Spinal cord (tissue), 10 donors: ENCODE data around the gene FNDC3B. TPM values are rescaled to one million over a fixed set of nuclear protein-coding genes. Genes with fewer than 3 reads are reported as not detected.

ENCODE experiments used
- DNase-seq, 6 donors: peaks; one replicate each; pipeline versions ENCODE4 v3.0.0 to v3.0.0-alpha.2; 2013 to 2015; ENCODE audit warnings: low spot score in 6 of 6, low read depth in 4 of 6
- H3K27ac ChIP-seq: one replicate; pipeline ENCODE4 v1.5.1; 2013; ENCODE audit warnings: low read depth, low read length, control low read depth
- H3K27me3 ChIP-seq: one replicate; pipeline ENCODE4 v1.6.1; 2013; ENCODE audit warnings: low read length; ENCODE audit not compliant: control insufficient read depth, insufficient read depth
- H3K36me3 ChIP-seq: one replicate; pipeline ENCODE4 v1.6.1; 2013; ENCODE audit warnings: low read length; ENCODE audit not compliant: control insufficient read depth, insufficient read depth
- H3K4me1 ChIP-seq: one replicate; pipeline ENCODE4 v1.6.1; 2013; ENCODE audit warnings: low read length; ENCODE audit not compliant: control insufficient read depth, insufficient read depth
- H3K4me3 ChIP-seq: one replicate; pipeline ENCODE4 v1.5.1; 2013; ENCODE audit warnings: low read depth, low read length, control low read depth
- H3K9me3 ChIP-seq: one replicate; pipeline ENCODE4 v1.6.1; 2013; ENCODE audit warnings: low read length; ENCODE audit not compliant: control insufficient read depth, insufficient read depth
- WGBS: methylation state at CpG from one replicate; pipeline ENCODE4 v1.1.5; 2013; ENCODE audit warnings: missing lambda C conversion rate; ENCODE audit not compliant: insufficient coverage; 5-methylcytosine and 5-hydroxymethylcytosine counted together
- polyA plus RNA-seq, 2 donors: library from polyadenylated mRNA; unstranded; fragments of 120-200 nt; gene quantifications; one replicate each; pipeline ENCODE4 v1.2.1, GENCODE V29; 2013; ENCODE audit not compliant: insufficient read length in 2 of 2
- total RNA-seq, 2 donors: library from RNA; depleted of rRNA in 1 of 2; stranded (reverse); fragments of 120-200 nt in 1 of 2; fragments of >200 nt in 1 of 2; gene quantifications; one replicate each; pipeline versions ENCODE4 v1.2.3 to v1.2.4, GENCODE V29; 2013 to 2014
- donor health status: healthy.

FNDC3B gene
- total and polyA plus RNA-seq, 4 donors = 14.9 to 66.8 (median 40.0) TPM

- H3K27me3 ChIP-seq = no peaks in the 10 kb centered on the region
Observed at GRCh38 chr3:172103724-172104123, 64.3 kb downstream of the FNDC3B start.

GRCh38 chr3:172104471-172105072, 65.2 kb downstream of the FNDC3B start:
- H3K36me3 ChIP-seq = no peaks in the 10 kb centered on the region
- H3K27me3 ChIP-seq = no peaks in the 10 kb centered on the region
- WGBS = no CpG with 5 or more reads among the region's 2 CpGs
- no peaks in the 10 kb centered on the region for H3K9me3 ChIP-seq
- DNase-seq = no peak
- no peak overlapping the region for H3K4me3 ChIP-seq
- H3K4me1 ChIP-seq = peaks cover 5% of the 10 kb centered on the region
- no peak overlapping the region for H3K27ac ChIP-seq

More at GRCh38 chr3:172103724-172104123, 64.3 kb downstream of the FNDC3B start:
- Histone ChIP-seq H3K9me3 (no peaks in the 10 kb centered on the region), H3K36me3 (no peaks in the 10 kb centered on the region), H3K27ac (no peak overlapping the region), H3K4me3 (no peak overlapping the region), H3K4me1 (peaks cover 2% of the 10 kb centered on the region)
- no peak for DNase-seq
- WGBS = no CpG with 5 or more reads among the region's 2 CpGs

DNA sequence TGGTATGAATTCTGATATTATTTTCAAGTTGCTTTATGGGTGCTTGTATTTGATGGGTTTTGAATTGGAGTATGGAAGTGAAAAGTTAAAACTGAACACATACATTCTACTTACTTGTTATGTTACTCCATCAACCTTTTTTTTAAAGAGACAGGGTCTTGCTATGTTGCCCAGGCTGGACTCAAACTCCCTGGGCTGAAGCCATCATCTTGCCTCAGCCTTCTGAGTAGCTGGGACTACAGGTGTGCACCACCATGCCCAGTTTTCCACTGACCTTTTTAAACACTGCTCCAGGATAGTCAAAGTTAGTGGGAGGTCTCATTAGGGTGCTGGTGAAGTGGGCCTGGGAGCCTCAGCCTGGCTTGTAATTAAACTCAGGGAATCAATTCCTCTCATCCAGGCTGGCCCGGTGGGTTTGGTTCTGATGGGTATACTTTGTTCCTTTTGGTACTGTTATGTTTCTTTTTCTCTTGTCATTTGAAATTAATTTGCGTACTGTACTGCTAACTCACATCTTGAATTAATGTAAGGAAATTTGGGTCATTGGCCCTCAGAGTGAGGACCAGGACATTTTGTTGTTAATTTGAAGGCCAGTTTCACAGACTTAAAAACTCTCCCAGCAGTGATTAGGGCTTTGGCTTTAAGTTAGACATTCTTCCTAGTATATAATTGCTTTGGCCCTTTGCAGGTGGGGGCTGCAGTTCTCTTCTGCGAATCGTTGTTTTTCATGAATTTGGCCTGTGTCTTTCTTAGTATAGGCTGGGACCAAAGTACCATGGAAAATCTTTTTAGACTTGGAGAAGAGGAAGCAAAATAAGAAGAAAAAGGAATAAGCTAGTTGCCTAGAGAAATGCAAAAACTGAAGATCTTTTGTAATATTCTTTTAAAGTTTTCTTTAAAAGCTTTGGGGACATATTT, 66.9 kb downstream of the FNDC3B start:
- Histone ChIP-seq H3K9me3 (no peaks in the 10 kb centered on the region), H3K27ac (peak overlapping the region; percentile 33), H3K4me1 (peaks cover 5% of the 10 kb centered on the region), H3K4me3 (no peak overlapping the region), H3K27me3 (no peaks in the 10 kb centered on the region), H3K36me3 (no peaks in the 10 kb centered on the region)
- WGBS = 44% methylated on average over 2 of the region's 4 CpGs
- DNase-seq = no peak

DNA sequence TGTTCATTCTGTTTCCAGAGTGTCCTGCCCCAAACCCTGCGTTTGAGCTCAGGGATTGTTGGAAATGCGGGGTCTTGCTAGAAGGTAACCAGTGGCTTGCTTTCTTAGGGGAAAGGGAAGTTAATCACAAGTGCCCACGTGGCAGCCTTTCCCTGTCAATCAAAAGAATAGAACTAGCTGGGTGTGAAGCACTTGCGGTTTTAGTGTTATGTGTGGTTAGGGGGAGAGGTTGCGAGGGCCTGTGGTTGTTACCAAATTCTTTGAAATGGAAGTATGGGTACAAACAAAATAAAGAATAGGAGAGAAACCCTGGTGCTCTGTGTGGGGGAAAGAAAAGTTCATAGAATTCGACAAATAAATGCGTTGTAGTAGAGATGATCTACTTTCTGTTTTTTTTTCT, 67.6 kb downstream of the FNDC3B start:
- DNase-seq = no peak
- 92% methylated on average over 4 of the region's 7 CpGs for WGBS
- Histone ChIP-seq H3K36me3 (no peaks in the 10 kb centered on the region), H3K4me1 (peaks cover 5% of the 10 kb centered on the region), H3K27me3 (no peaks in the 10 kb centered on the region), H3K27ac (peak overlapping the region; percentile 33), H3K4me3 (no peak overlapping the region), H3K9me3 (no peaks in the 10 kb centered on the region)

DNA sequence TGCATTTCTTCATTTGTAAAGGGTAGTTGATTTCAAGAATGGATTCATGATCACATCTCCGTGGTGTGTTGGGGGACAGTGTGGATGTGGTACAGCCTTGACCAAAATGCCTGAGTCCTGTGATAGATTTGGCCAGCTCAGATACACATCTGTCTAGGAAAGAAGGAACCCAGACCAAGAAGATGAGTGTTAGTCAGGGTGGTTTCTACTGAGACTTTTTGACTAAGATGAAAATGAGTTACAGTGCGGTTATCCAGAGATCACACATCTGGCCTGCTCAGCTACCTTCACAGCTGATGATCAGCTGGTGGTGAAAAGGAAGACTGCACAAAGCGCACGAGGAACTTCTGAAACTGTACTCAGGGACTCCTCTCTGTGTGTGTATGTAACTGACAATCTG, 68.0 kb downstream of the FNDC3B start:
- no peak for DNase-seq
- Histone ChIP-seq H3K9me3 (no peaks in the 10 kb centered on the region), H3K4me1 (peaks cover 5% of the 10 kb centered on the region), H3K4me3 (no peak overlapping the region), H3K36me3 (no peaks in the 10 kb centered on the region), H3K27me3 (no peaks in the 10 kb centered on the region), H3K27ac (no peak overlapping the region)
- 89% methylated on average over 1 of the region's 4 CpGs for WGBS

DNA sequence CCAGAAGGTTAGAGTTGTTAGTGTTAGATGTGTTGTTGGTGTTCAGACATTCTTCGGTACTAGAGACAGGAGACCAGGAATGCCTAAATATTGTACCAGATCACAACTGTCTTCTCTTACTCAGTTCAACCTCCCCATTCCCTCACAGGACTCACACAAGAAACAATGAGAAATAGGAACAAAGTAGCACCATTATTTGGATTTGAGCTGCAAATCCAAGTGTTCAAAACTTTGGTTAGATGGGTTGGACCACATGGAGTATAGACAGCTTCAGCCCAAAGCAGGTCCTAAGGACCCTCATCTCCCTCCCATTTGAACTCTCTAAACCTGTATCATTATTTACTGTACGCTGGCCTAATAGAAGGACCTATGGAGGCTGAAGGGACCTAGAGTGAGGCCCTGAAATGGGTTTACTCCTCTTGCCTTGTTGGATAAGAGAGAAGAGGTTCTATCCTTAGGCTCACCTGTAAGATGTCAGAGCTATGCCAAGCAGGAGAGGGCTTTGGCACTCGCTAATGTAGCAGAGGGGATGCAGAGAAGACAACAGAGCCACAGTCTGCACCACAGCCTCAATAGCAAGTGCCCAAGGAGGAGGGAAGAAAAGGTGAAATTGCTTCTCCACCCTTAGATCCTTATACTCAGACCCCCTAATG, 70.9 kb downstream of the FNDC3B start:
- no peak for DNase-seq
- Histone ChIP-seq H3K4me1 (peaks cover 3% of the 10 kb centered on the region), H3K27ac (no peak overlapping the region), H3K36me3 (peaks cover 3% of the 10 kb centered on the region), H3K4me3 (no peak overlapping the region), H3K27me3 (no peaks in the 10 kb centered on the region), H3K9me3 (no peaks in the 10 kb centered on the region)
- no CpG with 5 or more reads among the region's 3 CpGs for WGBS

GRCh38 chr3:172111163-172111562, 71.8 kb downstream of the FNDC3B start:
- no CpG with 5 or more reads among the region's 1 CpG for WGBS
- peak in 1 of 6 donors; percentile 57 for DNase-seq
- Histone ChIP-seq H3K36me3 (peaks cover 3% of the 10 kb centered on the region), H3K27me3 (no peaks in the 10 kb centered on the region), H3K27ac (no peak overlapping the region), H3K4me3 (no peak overlapping the region), H3K9me3 (no peaks in the 10 kb centered on the region), H3K4me1 (peaks cover 3% of the 10 kb centered on the region)

DNA sequence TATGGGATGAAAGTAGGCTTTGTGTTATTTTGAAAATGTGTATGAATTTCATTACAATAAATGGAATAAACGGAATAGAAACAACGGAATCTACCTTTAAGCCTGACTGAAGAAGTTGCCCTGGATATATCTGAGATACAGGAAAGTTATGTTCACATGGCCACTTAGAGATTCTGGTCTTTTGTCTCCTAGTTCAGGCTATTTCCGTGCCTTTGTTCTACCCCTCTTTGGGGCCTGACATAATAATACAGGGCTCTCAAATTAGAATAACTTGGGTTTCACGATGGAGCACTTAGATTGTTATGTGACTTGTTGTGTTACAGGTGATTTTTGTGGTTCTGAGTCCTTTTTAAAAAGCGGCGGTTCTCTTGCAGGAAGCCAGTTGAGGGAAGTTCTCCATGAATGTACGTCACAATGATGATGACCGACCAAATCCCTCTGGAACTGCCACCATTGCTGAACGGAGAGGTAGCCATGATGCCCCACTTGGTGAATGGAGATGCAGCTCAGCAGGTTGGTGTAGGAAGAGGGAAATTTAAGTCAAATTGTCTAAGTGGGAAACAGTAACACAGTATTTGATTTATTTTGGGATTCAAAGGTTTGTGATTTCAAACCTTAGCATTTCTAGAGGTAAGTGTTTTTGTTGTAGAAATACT, 72.8 kb downstream of the FNDC3B start:
- no peak overlapping the region for H3K27ac ChIP-seq
- no peaks in the 10 kb centered on the region for H3K27me3 ChIP-seq
- 78% methylated on average over 7 of the region's 9 CpGs for WGBS
- no peak overlapping the region for H3K4me3 ChIP-seq
- H3K36me3 ChIP-seq = peaks cover 7% of the 10 kb centered on the region
- H3K9me3 ChIP-seq = no peaks in the 10 kb centered on the region
- DNase-seq = no peak
- peaks cover 3% of the 10 kb centered on the region for H3K4me1 ChIP-seq

GRCh38 chr3:172112734-172113120, 73.3 kb downstream of the FNDC3B start:
- WGBS = no CpG with 5 or more reads among the region's 5 CpGs
- peaks cover 7% of the 10 kb centered on the region for H3K36me3 ChIP-seq
- H3K27me3 ChIP-seq = no peaks in the 10 kb centered on the region
- H3K4me1 ChIP-seq = peaks cover 3% of the 10 kb centered on the region
- H3K9me3 ChIP-seq = no peaks in the 10 kb centered on the region
- no peak overlapping the region for H3K27ac ChIP-seq
- H3K4me3 ChIP-seq = no peak overlapping the region
- no peak for DNase-seq
